ENCODE data around the gene NHSL2.

GRCh38 chrX:71999535-71999934 is 88.9 kb downstream of the NHSL2 start:
- TF ChIP-seq EZH2phosphoT487 (IDR thresholded peaks at IDR 0.05; ENCODE audit: borderline replicate concordance, low read length), result no peak
- no peak for TF ChIP-seq EZH2 (IDR thresholded peaks at IDR 0.05; ENCODE audit: low read length, unreplicated experiment)
